ENCODE measurements around the gene CEP20. TPM values are rescaled to one million over a fixed set of nuclear protein-coding genes. Genes with fewer than 3 reads are reported as not detected.

CEP20 gene
- total RNA-seq, 1 experiment from 2014 or later, result 54.7 TPM

- intact Hi-C loops (cut with micrococcal nuclease), result loop anchor here (10.0 kb wide), 1 partner anchor 325 kb away; no protein-coding TSS in a partner anchor
- no peak overlapping the region for H3K27ac Mint-ChIP-seq (ENCODE audit: low read depth, unreplicated experiment)
- H3K4me1 Mint-ChIP-seq (ENCODE audit: insufficient read depth, unreplicated experiment), result peaks cover 7% of the 10 kb centered on the region
- BruUV-seq (replicated peaks), result no TSS peak
- no peak for DNase-seq (ENCODE audit: unreplicated experiment)
- CTCF ChIA-PET, result interaction anchor here (0.7 to 2.1 kb wide), 2 partner anchors 58 to 104 kb away, joined by 3 to 5 read pairs; no protein-coding TSS in a partner anchor
- POLR2A ChIA-PET, result no interaction called here
- no peak for TF ChIP-seq CTCF (IDR thresholded peaks at IDR 0.05; ENCODE audit: unreplicated experiment)
- no peaks in the 10 kb centered on the region for H3K9me3 Mint-ChIP-seq (ENCODE audit: unreplicated experiment)
- peaks cover 67% of the 10 kb centered on the region for H3K36me3 Mint-ChIP-seq (ENCODE audit: insufficient read depth, unreplicated experiment)
- H3K27me3 Mint-ChIP-seq (ENCODE audit: insufficient read depth, unreplicated experiment), result no peaks in the 10 kb centered on the region
- H3K4me3 Mint-ChIP-seq (ENCODE audit: unreplicated experiment), result no peak overlapping the region
Observed at GRCh38 chr16:15870011-15870410, 18.4 kb downstream of the CEP20 start.

- no peaks in the 10 kb centered on the region for H3K9me3 Mint-ChIP-seq (ENCODE audit: unreplicated experiment)
- H3K36me3 Mint-ChIP-seq (ENCODE audit: insufficient read depth, unreplicated experiment), result peaks cover 59% of the 10 kb centered on the region
- no peaks in the 10 kb centered on the region for H3K27me3 Mint-ChIP-seq (ENCODE audit: insufficient read depth, unreplicated experiment)
- intact Hi-C loops (cut with micrococcal nuclease), result no loop called here
- H3K27ac Mint-ChIP-seq (ENCODE audit: low read depth, unreplicated experiment), result no peak overlapping the region
- CTCF ChIA-PET, result interaction anchor here (1.0 kb wide), 1 partner anchor 100 kb away, joined by 4 read pairs; no protein-coding TSS in a partner anchor
- TF ChIP-seq CTCF (IDR thresholded peaks at IDR 0.05; ENCODE audit: unreplicated experiment), result no peak
- no peak for DNase-seq (ENCODE audit: unreplicated experiment)
- POLR2A ChIA-PET, result no interaction called here
- no peaks in the 10 kb centered on the region for H3K4me1 Mint-ChIP-seq (ENCODE audit: insufficient read depth, unreplicated experiment)
- BruUV-seq (replicated peaks), result no TSS peak
- no peak overlapping the region for H3K4me3 Mint-ChIP-seq (ENCODE audit: unreplicated experiment)
Observed at GRCh38 chr16:15866451-15866850, 22.0 kb downstream of the CEP20 start.

GRCh38 chr16:15865742-15866141 lies 22.7 kb downstream of the CEP20 start:
- TF ChIP-seq CTCF (IDR thresholded peaks at IDR 0.05; ENCODE audit: unreplicated experiment), result no peak
- ChIA-PET POLR2A (no interaction called here), CTCF (no interaction called here)
- Mint-ChIP-seq H3K4me3 (ENCODE audit: unreplicated experiment) (no peak overlapping the region), H3K4me1 (ENCODE audit: insufficient read depth, unreplicated experiment) (no peaks in the 10 kb centered on the region), H3K36me3 (ENCODE audit: insufficient read depth, unreplicated experiment) (peaks cover 52% of the 10 kb centered on the region), H3K9me3 (ENCODE audit: unreplicated experiment) (no peaks in the 10 kb centered on the region), H3K27ac (ENCODE audit: low read depth, unreplicated experiment) (no peak overlapping the region), H3K27me3 (ENCODE audit: insufficient read depth, unreplicated experiment) (no peaks in the 10 kb centered on the region)
- BruUV-seq (replicated peaks), result TSS peak; percentile 33
- intact Hi-C loops (cut with micrococcal nuclease), result no loop called here
- no peak for DNase-seq (ENCODE audit: unreplicated experiment)

- no peaks in the 10 kb centered on the region for H3K4me1 Mint-ChIP-seq (ENCODE audit: insufficient read depth, unreplicated experiment)
- no peak for DNase-seq (ENCODE audit: unreplicated experiment)
- CTCF ChIA-PET, result no interaction called here
Observed at GRCh38 chr16:15864939-15865338, 23.5 kb downstream of the CEP20 start.

More at GRCh38 chr16:15864939-15865338, 23.5 kb downstream of the CEP20 start:
- POLR2A ChIA-PET, result no interaction called here
- Mint-ChIP-seq H3K4me3 (ENCODE audit: unreplicated experiment) (no peak overlapping the region), H3K27ac (ENCODE audit: low read depth, unreplicated experiment) (no peak overlapping the region), H3K9me3 (ENCODE audit: unreplicated experiment) (no peaks in the 10 kb centered on the region), H3K36me3 (ENCODE audit: insufficient read depth, unreplicated experiment) (peaks cover 44% of the 10 kb centered on the region), H3K27me3 (ENCODE audit: insufficient read depth, unreplicated experiment) (no peaks in the 10 kb centered on the region)
- TF ChIP-seq CTCF (IDR thresholded peaks at IDR 0.05; ENCODE audit: unreplicated experiment), result no peak
- BruUV-seq (replicated peaks), result no TSS peak
- intact Hi-C loops (cut with micrococcal nuclease), result no loop called here

Measured in MCF 10A (cell line).